ENCODE data around the gene GRIN2A.

DNA sequence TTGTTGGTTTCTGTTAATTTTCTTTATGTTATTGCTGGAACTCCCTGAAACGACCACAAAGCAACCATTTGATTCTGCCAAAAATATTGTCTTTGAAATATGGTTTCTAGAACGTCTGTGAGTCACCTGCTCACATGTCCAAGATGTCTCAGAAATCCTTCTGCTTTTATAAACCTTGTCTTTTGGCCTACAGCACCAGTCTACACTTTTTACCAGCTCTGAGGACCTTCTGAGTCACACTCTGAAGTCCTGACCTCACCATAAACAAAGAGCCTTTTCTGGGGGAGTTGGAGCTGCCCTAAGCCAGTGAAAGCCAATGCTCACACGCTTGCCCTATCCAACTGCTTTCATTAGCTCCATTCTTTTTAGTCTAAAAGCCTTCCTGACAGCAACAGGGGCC lies 55.5 kb downstream of the GRIN2A start:
- TF ChIP-seq, protein P1, sequence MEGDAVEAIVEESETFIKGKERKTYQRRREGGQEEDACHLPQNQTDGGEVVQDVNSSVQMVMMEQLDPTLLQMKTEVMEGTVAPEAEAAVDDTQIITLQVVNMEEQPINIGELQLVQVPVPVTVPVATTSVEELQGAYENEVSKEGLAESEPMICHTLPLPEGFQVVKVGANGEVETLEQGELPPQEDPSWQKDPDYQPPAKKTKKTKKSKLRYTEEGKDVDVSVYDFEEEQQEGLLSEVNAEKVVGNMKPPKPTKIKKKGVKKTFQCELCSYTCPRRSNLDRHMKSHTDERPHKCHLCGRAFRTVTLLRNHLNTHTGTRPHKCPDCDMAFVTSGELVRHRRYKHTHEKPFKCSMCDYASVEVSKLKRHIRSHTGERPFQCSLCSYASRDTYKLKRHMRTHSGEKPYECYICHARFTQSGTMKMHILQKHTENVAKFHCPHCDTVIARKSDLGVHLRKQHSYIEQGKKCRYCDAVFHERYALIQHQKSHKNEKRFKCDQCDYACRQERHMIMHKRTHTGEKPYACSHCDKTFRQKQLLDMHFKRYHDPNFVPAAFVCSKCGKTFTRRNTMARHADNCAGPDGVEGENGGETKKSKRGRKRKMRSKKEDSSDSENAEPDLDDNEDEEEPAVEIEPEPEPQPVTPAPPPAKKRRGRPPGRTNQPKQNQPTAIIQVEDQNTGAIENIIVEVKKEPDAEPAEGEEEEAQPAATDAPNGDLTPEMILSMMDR (IDR thresholded peaks at IDR 0.05; ENCODE audit: poor library complexity): no peak
- no peak for TF ChIP-seq EZH2 (IDR thresholded peaks at IDR 0.05; ENCODE audit: borderline replicate concordance)

Data from hepatocyte (in vitro differentiated cells).